Measurements from ENCODE around the gene CPN1. TPM values are rescaled to one million over a fixed set of nuclear protein-coding genes. Genes with fewer than 3 reads are reported as not detected.
"Not testable (repeated sequence)": the region's sequence is repeated elsewhere in the genome, so short reads cannot be mapped to it uniquely, and the experiment has no call there.

Gene CPN1
- total RNA-seq: not detected in 2 replicates

DNA sequence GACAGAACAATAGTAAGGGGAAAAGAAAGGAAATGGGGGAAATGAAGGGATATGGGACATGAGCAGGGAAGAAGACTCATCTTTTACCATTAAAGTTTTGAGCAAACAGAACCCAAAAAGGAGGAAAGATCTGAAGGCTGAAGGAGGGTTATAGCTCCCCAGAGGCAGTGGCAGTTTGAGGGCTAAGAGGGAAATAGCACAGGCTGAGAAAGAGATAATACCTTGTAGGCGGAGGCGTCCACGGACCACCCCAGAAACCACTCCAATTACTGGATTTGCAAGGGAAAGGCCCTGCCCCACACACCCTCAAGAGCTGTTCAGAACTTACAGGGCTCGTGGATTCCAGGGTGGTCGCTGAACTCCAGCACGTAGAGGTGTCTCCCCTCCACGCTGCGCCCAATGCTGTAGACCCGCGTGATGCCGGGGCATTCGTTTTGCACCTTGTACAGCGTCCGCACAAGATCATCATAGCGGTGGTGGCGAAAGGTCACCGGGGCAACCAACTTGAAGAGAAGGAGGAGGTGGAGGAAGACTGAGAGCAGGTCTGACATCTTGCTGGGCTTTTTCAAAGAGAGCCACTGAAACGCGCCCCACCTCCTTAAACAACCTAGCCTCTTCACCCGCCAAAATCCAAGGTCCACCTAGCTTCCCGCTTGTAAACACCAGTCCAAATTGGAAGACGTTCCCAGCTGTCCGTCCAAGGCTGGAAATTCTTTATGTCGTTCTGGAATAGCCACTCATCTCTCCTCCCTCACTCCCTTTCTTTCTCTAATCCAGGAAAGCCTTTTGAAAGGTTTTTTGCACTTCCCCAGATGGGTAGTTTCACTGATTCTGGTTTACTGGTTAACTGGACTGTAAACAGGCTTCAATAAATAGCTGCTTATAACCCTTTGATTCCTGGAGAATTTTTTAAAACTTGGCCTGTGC is at the start of gene CPN1:
CPN1 (minus strand) TSS at position 795 of the 927 bp plus-strand sequence; CDS start at position 551, 244 bp downstream.
- DNase-seq (ENCODE audit: low read depth in 2 of 2): no peak

DNA sequence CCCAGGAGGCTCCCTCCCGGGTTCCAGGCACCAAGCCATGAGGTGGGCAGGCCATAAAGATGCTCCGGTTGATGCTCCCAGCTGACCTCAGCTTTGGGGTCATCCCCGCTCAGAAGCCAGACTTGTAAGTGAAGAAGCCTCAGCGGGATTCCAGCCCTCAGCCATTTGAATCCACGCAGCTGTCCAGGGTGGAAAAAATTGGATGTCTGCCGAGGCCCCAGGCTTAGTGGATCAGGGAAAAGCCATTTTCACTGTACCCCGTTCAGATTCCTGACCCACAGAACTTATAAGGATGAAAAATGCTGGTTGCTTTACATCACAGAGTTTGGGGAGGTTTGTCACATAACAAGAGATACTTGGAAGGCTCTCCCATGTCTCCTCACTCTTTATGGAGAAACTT is 49.2 kb upstream of the CPN1 start:
- DNase-seq (ENCODE audit: low read depth in 2 of 2): no peak

GRCh38 chr10:100129424-100129823 is 47.8 kb upstream of the CPN1 start:
- peak in 1 of 2 donors; percentile 58 for DNase-seq (ENCODE audit: low read depth in 2 of 2)

DNA sequence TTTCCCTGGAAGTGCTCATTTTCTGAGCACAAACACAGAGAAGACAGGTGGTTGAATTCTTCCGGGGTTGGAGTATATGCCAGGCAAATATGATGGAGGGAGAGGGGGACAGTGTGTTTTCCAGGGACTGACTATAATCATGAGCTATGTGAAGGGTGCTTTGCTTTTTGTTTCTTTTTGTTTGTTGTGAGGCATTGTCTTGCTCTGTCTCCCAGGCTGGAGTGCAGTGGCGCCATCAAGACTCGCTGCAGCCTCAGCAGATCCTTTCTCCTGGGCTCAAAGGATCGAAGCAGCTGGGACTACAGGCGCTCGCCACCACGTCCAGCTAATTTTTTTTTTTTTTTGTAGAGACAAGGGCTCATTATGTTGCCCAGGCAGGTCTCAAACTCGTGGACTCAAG is 47.3 kb upstream of the CPN1 start:
- no peak for DNase-seq (ENCODE audit: low read depth in 2 of 2)

DNA sequence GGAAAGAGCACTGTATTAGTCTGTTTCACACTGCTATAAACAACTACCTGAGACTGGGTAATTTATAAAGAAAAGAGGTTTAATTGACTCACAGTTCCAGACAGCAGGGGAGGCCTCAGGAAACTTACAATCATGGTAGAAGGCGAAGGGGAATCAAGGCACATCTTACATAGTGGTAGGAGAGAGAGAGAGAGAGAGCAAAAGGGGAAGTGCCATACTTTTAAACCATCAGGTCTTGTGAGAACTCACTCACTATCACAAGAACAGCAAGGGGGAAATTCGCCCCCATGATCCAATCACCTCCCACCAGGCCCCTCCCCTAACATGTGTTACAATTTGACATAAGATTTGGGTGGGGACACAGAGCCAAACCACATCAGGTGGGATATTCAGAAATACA is 43.7 kb upstream of the CPN1 start:
- not testable (repeated sequence) for DNase-seq (ENCODE audit: low read depth in 2 of 2)

DNA sequence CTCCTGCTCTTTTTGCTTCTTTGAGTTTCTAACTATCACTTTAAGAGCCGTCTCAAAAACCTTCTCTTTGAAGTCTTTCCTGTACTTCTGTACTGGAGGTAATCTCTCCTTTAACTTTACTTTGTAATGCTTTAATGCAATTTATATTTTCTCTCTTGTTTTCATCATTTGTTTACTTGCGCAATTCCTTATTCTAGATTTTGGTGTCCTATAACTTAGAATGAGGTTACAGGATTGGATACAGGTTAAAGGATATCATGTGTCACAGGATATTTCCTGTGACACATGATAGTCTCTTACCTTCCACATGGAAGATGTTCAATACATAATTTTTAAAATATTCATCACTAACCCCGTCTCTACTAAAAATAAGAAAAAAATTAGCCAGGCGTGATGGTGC is 42.4 kb upstream of the CPN1 start:
- DNase-seq (ENCODE audit: low read depth in 2 of 2): no peak

- no peak for DNase-seq (ENCODE audit: low read depth in 2 of 2)
Observed at GRCh38 chr10:100122780-100123179, 41.1 kb upstream of the CPN1 start.

DNA sequence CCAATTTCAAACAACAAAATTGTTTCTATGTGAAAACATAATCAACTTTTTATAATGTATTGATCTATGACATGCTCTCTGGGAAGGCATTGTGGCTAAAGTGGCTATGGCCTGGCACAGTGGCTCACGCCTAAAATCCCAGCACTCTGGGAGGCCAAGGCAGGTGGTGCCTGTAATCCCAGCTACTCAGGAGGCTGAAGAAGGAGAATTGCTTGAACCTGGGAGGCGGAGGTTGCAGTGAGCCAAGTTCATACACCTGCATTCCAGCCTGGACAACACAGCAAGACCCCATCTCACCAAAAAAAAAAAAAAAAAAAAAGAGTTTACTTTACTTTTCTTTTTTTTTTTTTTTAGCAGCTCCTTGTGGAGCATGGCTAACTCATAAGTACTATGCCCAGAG is 38.9 kb upstream of the CPN1 start:
- no peak for DNase-seq (ENCODE audit: low read depth in 2 of 2)

DNA sequence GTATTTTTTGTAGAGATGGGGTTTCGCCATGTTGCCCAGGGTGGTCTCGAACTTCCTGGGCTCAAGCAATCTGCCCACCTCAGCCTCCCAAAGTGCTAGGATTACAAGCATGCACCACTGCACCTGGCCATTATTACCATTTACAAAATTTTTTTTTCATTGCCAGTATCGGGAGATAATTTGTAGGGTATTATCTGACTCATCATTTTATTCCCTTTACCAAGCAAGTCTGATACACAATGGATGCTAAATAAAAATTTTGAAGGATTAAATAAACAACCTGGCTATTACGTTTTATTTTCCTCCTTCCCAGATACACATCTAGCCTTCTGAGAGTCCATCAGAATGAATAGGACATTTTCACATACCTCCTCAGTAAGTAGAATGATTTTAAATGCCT is 38.1 kb upstream of the CPN1 start:
- DNase-seq (ENCODE audit: low read depth in 2 of 2): no peak

DNA sequence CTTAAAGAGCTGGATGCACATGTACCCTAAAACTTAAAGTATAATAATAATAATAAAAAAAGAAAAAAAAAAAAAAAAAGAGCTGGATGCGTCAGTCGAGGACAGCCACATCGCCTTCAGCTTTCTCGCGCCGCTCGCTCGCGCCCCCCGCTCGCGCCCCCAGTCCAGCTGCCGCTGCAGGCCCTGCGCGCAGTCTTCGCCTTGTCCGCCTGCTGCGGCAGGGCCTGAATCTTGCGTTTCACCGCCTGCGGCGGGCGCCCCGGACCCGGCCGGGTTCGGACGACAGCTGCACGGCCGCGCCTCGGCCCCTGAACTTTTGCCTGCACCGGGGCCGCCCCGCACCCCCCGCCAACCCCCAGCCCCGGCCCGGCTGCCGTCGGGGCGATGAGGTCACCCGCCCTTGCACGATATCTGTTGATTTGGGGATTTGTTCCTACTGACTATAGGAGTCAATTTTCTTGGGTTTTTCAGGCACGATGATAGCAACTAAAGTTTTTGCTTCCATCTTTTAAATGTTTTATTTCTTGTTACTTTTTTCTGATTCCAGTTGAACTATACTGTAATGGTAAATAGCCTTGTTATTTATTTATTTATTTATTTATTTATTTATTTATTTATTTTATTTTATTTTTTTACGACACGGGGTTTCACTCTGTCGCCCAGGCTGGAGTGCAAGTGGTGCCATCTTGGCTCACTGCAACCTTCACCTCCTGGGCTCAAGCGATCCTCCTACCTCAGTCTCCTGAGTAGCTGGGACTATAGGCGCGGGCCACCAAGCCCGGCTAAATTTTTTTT is 33.5 kb upstream of the CPN1 start:
- no peak for DNase-seq (ENCODE audit: low read depth in 2 of 2)

DNA sequence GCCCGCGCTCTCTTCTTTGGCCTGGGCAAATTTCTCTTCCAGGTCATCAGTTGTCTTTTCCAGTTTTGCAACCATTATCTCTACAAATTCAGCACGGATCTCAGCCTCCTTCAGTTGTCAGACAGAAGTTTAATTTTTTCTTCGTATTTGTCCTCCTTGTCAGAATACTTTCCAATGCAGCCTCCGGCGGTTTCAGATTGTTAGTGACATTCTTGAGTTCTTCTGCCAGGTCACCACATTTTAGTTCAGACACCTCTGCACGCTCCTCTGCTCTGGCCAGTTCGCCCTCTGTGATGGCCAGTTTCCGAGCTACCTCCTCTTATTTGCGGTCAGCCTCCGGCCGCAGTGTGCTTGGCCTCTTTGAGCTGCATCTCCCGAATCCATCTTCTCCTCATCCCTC is 32.8 kb upstream of the CPN1 start:
- no peak for DNase-seq (ENCODE audit: low read depth in 2 of 2)

GRCh38 chr10:100109670-100110069 is 28.0 kb upstream of the CPN1 start:
- DNase-seq (ENCODE audit: low read depth in 2 of 2): no peak

- no peak for DNase-seq (ENCODE audit: low read depth in 2 of 2)
Observed at GRCh38 chr10:100106865-100107264, 25.2 kb upstream of the CPN1 start.

- no peak for DNase-seq (ENCODE audit: low read depth in 2 of 2)
Observed at GRCh38 chr10:100104300-100104699, 22.6 kb upstream of the CPN1 start.

DNA sequence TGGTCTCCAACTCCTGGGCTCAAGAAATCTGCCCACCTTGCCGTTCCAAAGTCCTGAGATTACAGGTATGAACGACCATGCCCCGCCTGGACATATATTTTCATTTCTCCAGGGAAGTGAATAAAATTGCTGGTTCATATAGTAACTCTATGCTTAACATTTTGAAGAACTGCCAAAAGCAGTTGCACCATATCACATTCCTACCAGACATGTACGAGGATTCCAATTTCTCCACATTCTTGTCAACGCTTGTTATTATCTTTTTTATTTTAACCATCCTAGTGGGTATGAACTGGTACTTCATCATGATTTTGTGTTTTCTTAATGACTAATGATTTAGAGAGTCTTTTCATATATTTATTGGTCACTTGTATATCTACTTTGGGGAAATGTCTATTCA is 21.9 kb upstream of the CPN1 start:
- no peak for DNase-seq (ENCODE audit: low read depth in 2 of 2)

DNA sequence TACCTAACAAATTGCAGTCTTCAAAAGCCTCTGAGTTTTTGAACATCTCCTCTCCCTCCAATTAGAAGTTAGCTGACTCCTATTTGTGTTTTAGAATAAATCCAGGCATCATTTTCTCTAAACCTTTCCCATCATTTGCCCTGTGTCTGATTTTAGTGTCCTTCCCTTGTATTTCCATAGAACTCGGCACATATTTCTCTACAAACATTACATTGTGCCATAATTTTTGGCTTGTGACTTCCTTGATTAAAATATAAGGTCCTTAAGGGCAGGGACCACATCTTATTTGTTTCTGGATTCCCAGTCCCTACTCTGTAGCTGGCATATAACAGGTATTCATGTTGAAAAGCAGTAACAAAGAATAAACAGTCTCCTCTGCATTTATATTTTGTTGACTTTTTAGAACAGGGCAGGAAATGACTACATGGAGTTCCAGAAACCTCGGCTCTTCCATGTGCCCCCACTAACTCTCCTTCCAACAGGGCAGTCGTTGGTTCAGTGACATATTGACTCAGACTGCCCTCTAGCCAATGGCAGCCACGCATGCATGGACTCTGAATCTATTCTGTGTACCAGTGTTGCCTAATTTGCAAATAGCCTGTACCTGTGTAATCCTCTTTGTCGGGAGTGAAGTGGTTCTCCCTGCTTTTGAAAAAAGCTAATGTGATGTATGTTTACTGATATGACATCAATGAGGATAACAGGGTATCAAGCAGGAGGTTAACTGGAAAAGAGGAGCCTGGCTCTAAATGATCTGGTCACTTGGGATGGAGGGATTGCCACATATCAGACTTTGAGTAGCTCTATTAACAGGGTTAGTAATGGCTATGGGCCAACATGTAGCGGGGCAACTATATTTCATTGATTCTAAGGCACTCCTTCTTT is 19.8 kb upstream of the CPN1 start:
- peak in 1 of 2 donors; percentile 55 for DNase-seq (ENCODE audit: low read depth in 2 of 2)

DNA sequence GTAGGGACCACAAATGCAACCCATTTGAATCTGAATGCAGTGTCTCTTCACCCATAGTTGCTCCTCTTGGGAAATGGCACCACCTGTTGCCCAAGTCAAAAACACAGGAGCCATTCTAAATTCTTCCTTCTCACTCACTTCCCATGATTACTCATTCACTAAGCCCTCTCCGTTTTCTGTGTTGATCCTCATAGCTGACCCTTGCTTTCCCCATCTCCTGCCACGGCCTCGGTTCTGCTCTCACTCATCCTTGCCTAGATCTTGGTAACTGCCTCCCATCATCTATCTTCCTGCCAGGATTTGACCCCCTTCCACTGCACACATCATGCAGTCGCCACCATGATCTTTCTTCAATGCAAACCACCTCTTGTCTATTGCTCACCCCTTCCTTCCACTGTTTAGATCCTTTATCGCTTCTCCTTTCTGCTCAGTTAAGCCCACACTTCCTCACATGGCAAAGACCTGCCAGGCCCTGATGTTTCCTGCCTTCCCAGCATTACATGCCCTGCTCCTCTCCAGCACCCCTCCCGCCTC is 19.0 kb upstream of the CPN1 start:
- DNase-seq (ENCODE audit: low read depth in 2 of 2): peak in 1 of 2 donors; percentile 43

DNA sequence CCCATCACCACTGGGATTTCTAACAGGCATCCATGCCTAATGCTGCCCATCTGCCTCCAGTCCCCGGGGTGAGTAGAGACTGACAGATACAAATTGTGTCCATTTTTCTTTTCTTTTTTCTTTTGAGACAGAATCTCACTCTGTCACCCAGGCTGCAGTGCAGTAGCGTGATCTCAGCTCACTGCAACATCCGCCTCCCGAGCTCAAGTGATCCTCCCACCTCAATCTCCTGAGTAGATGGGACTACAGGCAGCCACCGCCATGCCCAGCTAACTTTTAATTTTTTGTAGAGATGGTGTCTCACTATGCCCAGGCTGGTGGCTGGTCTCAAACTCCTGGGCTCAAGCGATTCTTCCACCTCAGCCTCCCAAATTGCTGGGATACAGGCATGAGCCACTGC is 7.6 kb upstream of the CPN1 start:
- DNase-seq (ENCODE audit: low read depth in 2 of 2): no peak

DNA sequence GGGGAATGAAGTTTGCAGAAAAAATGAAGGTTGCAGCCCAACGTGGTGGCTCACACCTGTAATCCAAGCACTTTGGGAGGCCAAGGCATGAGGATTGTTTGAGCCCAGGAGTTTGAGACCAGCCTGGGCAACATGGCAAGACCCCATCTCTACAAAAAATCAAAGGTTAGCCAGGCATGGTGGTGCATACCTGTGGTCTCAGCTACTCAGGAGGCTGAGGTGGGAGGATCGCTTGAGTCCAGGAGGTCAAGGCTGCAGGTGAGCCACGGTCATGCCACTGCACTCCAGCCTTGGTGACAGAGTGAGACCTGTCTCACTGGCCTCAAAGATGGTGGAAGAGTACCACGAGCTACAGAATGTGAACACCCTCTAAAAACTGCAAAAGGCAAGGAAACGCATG is 5.0 kb upstream of the CPN1 start:
- not testable (repeated sequence) for DNase-seq (ENCODE audit: low read depth in 2 of 2)

- no peak for DNase-seq (ENCODE audit: low read depth in 2 of 2)
Observed at GRCh38 chr10:100085596-100085995, 3.9 kb upstream of the CPN1 start.

DNA sequence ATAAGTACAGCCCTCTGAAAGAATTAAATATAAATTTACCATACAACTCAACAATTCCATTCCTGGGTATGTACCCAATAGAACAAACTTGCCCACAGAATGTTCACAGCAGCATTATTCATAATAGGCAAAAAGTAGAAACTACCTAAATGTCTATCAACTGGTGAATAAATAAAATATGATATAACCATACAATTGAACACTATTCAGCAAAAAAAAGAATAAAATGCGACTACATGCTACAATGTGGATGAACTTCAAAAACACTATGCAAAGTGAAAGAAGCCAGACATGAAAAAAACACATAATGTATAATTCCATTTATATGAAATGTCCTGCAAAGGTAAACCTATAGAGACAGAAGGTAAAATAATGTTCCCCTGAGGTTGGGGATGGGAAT is 2.0 kb upstream of the CPN1 start:
- no peak for DNase-seq (ENCODE audit: low read depth in 2 of 2)

Data from dermis microvascular lymphatic vessel endothelial cell (primary cell).